ENCODE results near the gene PLD3. TPM values are rescaled to one million over a fixed set of nuclear protein-coding genes. Genes with fewer than 3 reads are reported as not detected.

PLD3 gene
- total RNA-seq, 4 donors from 2014 or later: 108 to 372 (median 158) TPM

DNA sequence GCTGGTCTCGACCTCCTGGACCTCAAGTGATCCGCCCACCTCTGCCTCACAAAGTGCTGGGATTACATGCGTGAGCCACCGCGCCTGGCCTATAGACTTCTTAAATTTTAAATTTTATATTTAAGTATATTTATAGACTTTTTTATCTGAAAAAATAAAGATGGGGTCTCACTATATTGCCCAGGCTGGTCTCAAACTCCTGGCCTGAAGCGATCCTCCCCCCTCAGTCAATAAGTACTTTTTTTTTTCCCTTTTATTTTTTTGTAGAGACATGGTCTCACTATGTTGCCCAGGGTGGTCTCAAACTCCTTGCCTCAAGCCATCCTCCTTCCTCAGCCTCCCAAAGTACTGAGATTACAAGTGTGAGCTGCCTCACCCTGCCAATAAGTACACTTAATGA lies 75.4 kb downstream of the PLD3 start:
- H3K4me1 ChIP-seq: peaks cover 0 to 21% of the 10 kb centered on the region in 2 donors
- no peak for DNase-seq
- intact Hi-C loops (cut with DNase I; ENCODE audit: low total_unique reads): no loop called here

DNA sequence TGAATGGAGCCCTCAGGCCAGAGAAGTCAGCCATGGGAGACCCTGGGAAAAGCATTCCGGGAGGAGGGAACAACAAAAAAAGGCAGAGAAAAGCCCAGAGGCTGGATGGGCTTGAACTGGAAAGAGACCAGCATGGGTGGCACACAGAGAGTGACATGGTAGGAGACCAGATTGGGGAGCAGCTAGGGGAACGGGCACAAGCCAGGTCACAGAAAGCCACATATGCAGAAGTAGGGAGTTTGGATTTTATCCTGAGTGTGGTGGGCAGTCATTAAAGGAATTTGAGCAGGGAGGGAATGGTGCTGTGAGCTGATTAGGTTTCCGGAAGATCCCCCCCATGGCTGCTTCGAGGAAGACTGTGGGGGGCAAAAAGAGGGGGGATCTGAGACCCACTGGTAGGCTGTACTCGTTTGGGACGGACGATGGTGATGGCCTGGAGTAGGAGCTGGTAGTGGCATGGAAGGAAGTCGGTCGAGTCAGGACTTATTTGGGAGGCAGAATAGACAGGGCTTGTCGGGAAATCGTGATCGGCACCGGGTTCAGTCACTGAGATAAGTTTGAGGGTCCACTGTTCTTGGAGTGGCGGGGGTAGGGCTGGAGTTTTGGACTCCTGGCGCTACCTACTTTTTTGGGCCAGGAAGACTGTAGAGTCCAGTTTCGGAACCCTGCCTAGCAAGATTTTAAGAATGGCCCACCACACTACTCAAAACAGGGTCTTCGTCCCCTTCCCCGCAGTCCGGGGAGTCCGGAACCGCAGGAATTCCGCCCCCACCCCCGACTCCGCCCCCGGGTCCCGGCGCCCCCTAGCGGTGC lies 76.3 kb downstream of the PLD3 start:
- TF ChIP-seq, protein P1, sequence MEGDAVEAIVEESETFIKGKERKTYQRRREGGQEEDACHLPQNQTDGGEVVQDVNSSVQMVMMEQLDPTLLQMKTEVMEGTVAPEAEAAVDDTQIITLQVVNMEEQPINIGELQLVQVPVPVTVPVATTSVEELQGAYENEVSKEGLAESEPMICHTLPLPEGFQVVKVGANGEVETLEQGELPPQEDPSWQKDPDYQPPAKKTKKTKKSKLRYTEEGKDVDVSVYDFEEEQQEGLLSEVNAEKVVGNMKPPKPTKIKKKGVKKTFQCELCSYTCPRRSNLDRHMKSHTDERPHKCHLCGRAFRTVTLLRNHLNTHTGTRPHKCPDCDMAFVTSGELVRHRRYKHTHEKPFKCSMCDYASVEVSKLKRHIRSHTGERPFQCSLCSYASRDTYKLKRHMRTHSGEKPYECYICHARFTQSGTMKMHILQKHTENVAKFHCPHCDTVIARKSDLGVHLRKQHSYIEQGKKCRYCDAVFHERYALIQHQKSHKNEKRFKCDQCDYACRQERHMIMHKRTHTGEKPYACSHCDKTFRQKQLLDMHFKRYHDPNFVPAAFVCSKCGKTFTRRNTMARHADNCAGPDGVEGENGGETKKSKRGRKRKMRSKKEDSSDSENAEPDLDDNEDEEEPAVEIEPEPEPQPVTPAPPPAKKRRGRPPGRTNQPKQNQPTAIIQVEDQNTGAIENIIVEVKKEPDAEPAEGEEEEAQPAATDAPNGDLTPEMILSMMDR (IDR thresholded peaks at IDR 0.05): no peak
- TF ChIP-seq POLR2A (IDR thresholded peaks at IDR 0.05): no peak
- peak overlapping the region; percentile 98 for H3K27ac ChIP-seq
- no peak for DNase-seq
- intact Hi-C loops (cut with DNase I; ENCODE audit: low total_unique reads): no loop called here
- H3K27me3 ChIP-seq: no peaks in the 10 kb centered on the region
- no peaks in the 10 kb centered on the region for H3K9me3 ChIP-seq
- no peaks in the 10 kb centered on the region for H3K36me3 ChIP-seq
- H3K4me1 ChIP-seq: peaks cover 0 to 21% of the 10 kb centered on the region in 2 donors
- H3K4me3 ChIP-seq: peak overlapping the region; percentile 72 to 93

More for the DNA sequence above, 75.4 kb downstream of the PLD3 start:
- TF ChIP-seq POLR2A (IDR thresholded peaks at IDR 0.05): no peak
- TF ChIP-seq, protein P1 (IDR thresholded peaks at IDR 0.05): no peak
- H3K4me3 ChIP-seq: peak overlapping the region; percentile 72 to 93
- peak overlapping the region; percentile 98 for H3K27ac ChIP-seq
- no peaks in the 10 kb centered on the region for H3K27me3 ChIP-seq
- H3K36me3 ChIP-seq: no peaks in the 10 kb centered on the region
- H3K9me3 ChIP-seq: no peaks in the 10 kb centered on the region

DNA sequence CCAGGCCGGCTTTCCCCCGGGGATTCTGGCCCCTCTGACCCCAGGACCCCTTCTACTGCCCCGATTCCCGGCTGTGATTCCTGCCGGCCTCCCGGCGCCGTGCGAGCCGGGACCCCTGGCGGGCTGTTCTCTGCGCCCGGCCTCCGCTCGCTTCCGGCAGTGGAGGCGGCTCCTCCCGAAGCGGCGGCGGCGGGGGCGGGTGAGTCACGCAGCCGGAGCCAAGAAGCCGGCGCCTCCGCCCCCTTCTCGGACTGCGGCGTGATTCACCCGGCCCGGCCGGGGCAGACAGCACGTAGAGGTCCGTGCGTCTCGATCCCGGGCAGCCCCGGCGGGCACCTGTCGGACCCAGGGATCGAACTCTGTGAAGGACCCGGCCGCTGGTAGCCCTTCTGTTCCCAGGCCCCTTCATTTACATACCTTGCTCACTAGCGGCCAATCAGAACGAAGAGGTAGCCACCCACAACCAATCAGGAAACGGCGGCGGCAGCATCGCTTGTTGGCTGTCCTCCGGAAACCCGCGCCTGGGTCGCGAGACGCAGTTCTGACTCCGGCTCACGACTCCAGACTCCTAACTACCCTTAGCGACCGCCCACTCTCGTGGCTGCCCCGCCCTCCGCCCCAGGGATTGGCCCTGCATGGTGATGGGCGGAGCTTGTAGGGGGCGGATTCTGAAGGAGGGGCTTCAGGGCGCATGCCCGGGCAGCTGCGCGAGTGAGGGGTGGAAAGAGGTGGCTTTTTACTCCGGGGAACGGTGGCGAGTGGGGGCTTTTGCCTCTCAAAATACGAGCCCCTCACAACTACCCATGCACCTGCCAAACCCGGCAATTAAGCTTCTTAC lies 77.2 kb downstream of the PLD3 start, which contains the start of gene SERTAD1:
Gene SERTAD1 (minus strand): TSS at position 543 of the 838 bp plus-strand sequence. CDS start 2,446 bp downstream, outside the sequence.
- TF ChIP-seq POLR2A (IDR thresholded peaks at IDR 0.05): peak; percentile 99
- TF ChIP-seq, protein P1 (IDR thresholded peaks at IDR 0.05): peak; percentile 79 to 91 (median 83)
- peaks cover 0 to 21% of the 10 kb centered on the region in 2 donors for H3K4me1 ChIP-seq
- intact Hi-C loops (cut with DNase I; ENCODE audit: low total_unique reads): no loop called here
- no peaks in the 10 kb centered on the region for H3K9me3 ChIP-seq
- no peaks in the 10 kb centered on the region for H3K27me3 ChIP-seq
- peak within 1 kb of the TSS; percentile 98 for H3K27ac ChIP-seq
- DNase-seq: peak; percentile 100
- H3K36me3 ChIP-seq: no peaks in the 10 kb centered on the region
- H3K4me3 ChIP-seq: peak within 1 kb of the TSS; percentile 72 to 93

Small RNA genes lying within 50 kb of the gene (microRNA-seq; reads per million reads assigned to microRNA genes)
- gene MIR6796 (ENCODE audit: borderline microRNAs expressed, borderline replicate concordance): not detected

Small RNA genes lying within 50 kb of the gene (small RNA-seq; reads per million reads assigned to genes)
- gene MIR6796 (not detected), gene RF00019 (not detected), gene RNU6-945P (not detected)

Other genes with a start within 250 kb of the PLD3 start
- gene MAP3K10, start 157.3 kb upstream of the PLD3 start, total RNA-seq: 10 to 100 TPM in 1 of 4 donors, 1 to 10 TPM in 3; 1.0 to 29.0 (median 3.1) TPM
- not detected for gene TTC9B, start 130.3 kb upstream of the PLD3 start, total RNA-seq
- under 1 TPM in 2 of 4 donors, not detected in 2; 0.21 to 0.61 TPM for gene CCNP, start 122.0 kb upstream of the PLD3 start, total RNA-seq
- gene AKT2, start 63.4 kb upstream of the PLD3 start, total RNA-seq: 100 to 1,000 TPM in 2 of 4 donors, 10 to 100 TPM in 2; 32.6 to 177 (median 95.2) TPM
- 10 to 100 TPM in 2 of 4 donors, 1 to 10 TPM in 2; 7.1 to 21.2 (median 13.3) TPM for gene C19orf47, start 298 bp upstream of the PLD3 start, total RNA-seq
- under 1 TPM in 2 of 4 donors, not detected in 2; 0.40 to 0.48 TPM for gene HIPK4, start 41.5 kb downstream of the PLD3 start, total RNA-seq
- 1 to 10 TPM; 3.3 to 7.5 (median 4.8) TPM for gene PRX, start 64.7 kb downstream of the PLD3 start, total RNA-seq
- 10 to 100 TPM in 3 of 4 donors, 1 to 10 TPM in 1; 3.1 to 18.4 (median 15.8) TPM for gene SERTAD1, start 77.3 kb downstream of the PLD3 start, total RNA-seq
- 10 to 100 TPM in 3 of 4 donors, 1 to 10 TPM in 1; 1.0 to 81.5 (median 44.7) TPM for gene SERTAD3, start 95.6 kb downstream of the PLD3 start, total RNA-seq
- gene BLVRB, start 117.0 kb downstream of the PLD3 start, total RNA-seq: 100 to 1,000 TPM in 2 of 4 donors, 10 to 100 TPM in 2; 51.5 to 206 (median 115) TPM
- 1 to 10 TPM in 3 of 4 donors, not detected in 1; 3.1 to 7.0 (median 5.3) TPM for gene SPTBN4, start 118.3 kb downstream of the PLD3 start, total RNA-seq
- gene SHKBP1, start 228.2 kb downstream of the PLD3 start, total RNA-seq: 10 to 100 TPM; 15.1 to 57.4 (median 21.9) TPM

Data from uterus (tissue), 4 donors.